ENCODE data around the gene TMEM245.

Gene TMEM245

DNA sequence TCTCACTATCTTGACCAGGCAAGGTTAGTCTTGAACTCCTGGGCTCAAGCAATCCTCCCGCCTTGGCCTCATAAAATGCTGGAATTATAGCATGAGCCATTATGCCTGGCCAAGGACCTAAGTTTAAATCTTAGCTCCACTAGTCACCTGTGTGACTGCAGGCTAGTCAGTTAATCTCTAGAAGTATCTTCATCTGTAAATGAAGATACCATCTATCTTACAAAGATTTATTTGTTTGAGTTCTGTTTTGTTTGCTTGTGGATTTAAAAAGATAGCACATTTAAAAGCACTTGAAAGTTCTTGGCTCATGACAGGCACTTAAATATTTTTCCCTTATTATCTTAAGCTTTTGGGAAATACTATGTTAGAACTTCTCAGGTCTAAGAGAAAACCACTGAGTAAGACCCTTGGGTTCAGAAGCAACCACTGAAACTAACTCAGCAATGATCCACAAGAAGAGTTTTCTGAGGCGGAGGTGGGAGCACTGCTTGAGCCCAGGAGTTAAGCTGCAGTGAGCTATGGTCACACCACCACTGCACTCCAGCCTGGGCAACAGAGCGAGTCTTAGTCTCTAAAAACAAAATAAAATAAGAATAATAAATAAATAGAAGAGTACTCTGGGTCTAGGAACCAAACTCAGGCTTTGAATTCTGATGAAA, 19.1 kb downstream of the TMEM245 start:
- no peak for DNase-seq (ENCODE audit: low read depth)

DNA sequence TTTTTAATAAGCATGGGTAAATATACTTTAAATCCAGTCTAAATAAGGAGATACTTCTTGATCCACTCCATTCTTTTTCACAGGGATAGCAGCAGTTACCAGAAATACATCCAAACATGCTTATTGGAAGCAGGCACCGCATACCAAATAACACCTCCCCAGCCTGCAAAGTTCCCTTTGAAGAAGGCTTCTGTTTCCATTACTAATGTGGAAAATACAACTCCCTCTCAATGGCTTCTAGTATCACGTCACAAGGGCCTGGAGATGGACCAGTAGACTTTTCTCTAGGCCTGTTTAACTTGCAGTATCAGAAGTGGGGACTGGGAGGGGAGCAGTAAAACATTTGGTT, 20.8 kb downstream of the TMEM245 start:
- DNase-seq (ENCODE audit: low read depth) = no peak

- peak; percentile 75 for DNase-seq (ENCODE audit: low read depth)
Measured at GRCh38 chr9:109098171-109098959, 21.4 kb downstream of the TMEM245 start.

- DNase-seq (ENCODE audit: low read depth) = no peak
Measured at GRCh38 chr9:109097146-109097545, 22.6 kb downstream of the TMEM245 start.

- DNase-seq (ENCODE audit: low read depth) = no peak
Measured at GRCh38 chr9:109095321-109095720, 24.4 kb downstream of the TMEM245 start.

DNA sequence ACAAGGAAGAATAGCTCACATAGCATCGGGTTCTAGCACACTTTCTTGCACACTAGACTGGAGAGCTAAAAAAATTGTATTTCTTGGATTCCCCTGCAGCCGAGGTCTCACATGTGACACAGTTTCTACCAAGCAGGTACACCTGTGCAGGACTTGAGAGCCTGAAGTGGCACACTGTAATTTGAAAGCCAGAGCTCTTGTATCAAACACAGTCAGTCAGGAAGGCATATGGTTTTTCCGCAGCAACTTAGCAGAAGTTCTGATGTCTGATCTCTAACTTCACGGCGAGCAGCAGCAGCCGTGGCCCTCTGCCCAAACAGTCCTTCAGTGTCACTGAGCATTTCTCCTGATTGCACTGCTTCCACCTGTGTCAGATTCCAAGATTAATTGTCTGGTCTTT, 25.5 kb downstream of the TMEM245 start:
- no peak for DNase-seq (ENCODE audit: low read depth)

DNA sequence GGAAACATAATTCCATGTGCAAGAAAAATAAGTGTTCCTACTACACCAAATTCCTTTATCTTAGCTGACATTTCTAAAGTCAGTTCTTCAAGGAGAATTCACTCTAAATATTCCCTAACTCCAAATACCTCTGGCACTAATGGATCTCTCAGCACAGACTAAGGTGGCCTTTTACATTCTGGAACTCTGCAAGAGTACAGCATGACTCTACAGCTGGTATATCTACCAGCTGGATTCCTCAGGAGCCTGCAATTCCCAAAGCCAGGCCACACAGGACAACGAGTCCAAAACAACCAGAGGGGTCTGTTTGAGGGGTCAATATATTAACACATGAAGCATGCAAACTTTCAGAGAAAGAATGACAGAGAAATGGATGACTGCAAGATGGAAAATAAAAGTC, 27.2 kb downstream of the TMEM245 start:
- no peak for DNase-seq (ENCODE audit: low read depth)

- DNase-seq (ENCODE audit: low read depth) = no peak
Measured at GRCh38 chr9:109092051-109092580, 27.6 kb downstream of the TMEM245 start.

DNA sequence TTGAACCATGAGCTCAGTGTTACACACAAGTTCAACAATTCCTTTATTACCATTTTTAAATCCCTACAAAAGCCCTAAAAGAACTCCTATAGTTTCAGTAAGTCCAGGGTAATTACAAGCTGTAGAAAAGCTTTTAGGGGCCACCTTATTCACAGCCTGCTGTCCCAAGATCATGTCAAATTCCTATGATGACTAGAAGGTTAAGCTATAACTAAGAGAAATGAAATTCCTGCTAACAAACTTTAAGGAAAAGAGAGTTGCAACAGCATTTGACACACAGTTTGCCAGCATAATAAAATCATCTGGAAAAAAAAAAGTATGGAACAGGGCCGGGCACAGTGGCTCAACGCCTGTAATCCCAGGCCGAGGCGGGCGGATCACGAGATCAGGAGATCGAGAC, 31.5 kb downstream of the TMEM245 start:
- no peak for DNase-seq (ENCODE audit: low read depth)

- DNase-seq (ENCODE audit: low read depth) = no peak
Measured at GRCh38 chr9:109087795-109088194, 32.0 kb downstream of the TMEM245 start.

DNA sequence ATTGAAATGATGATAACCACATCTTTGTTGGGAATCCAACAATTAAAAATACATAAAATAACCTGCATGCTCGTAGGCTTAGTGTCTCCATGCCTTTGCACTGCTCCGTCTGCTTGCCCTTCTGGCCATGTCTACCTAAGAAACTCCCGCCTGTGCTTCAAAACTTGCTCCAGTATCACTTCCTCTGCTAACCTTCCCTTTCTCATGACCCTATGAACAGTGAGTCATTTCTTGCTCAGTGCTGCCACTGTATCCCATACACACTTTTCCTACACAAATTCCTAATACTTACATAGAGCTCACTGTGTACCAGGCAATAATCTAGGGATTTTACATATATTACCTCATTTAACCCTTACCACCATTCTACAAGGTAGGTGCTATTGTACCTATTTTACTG, 33.5 kb downstream of the TMEM245 start:
- no peak for DNase-seq (ENCODE audit: low read depth)

GRCh38 chr9:109085510-109085909, 34.2 kb downstream of the TMEM245 start:
- DNase-seq (ENCODE audit: low read depth) = no peak

DNA sequence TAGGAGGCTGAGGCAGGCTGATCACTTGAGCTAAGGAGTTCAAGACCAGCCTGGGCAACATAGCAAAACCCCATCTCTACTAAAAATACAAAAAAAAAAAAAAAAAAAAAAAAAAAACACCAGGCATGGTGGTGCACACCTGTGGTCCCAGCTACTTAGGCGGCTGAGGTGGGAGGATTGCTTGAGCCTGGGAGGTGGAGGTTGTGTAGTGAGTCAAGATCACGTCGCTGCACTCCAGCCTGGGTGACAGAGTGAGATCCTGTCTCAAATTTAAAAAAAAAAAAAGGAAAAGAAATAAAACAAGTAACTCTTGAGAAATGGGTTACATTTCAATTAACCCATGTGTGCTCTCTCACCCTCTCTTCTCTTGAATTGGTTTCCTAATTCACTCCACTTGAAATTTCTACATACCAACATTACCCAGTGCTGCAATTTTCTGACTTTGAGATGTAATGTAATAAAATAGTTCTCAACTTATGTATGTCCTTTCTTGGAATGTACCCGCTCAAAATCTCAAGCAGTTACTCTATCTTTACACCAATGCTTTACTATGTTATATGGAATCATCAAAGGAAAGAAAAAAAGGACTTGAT, 35.8 kb downstream of the TMEM245 start:
- no peak for DNase-seq (ENCODE audit: low read depth)

GRCh38 chr9:109083141-109083540, 36.6 kb downstream of the TMEM245 start:
- no peak for DNase-seq (ENCODE audit: low read depth)

DNA sequence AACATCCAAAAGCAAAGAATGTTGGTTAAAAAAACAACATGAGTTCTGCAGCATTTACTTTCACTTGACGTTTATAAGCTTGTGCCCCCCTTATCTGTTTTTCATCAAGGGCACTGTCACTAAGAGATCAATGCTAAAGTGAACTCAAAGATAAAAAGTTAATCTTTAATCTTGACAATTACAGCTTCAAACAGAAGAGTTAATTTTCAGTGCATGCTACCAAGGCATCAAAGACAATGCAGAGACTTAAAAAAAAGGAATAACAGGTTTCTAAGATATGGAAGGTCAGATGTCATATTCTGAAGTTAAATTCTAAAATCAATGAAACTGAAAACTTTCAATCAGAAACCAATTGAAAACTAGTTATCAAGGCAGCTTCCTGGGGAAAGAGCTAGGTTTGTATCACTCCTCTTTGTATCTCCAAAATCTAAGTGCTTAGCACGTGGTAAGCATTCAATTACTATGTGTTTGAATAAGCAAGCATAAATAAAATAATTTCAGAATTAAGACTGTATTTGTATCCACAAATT, 37.6 kb downstream of the TMEM245 start:
- DNase-seq (ENCODE audit: low read depth) = no peak

- DNase-seq (ENCODE audit: low read depth) = no peak
Measured at GRCh38 chr9:109074236-109074889, 45.4 kb downstream of the TMEM245 start.

DNA sequence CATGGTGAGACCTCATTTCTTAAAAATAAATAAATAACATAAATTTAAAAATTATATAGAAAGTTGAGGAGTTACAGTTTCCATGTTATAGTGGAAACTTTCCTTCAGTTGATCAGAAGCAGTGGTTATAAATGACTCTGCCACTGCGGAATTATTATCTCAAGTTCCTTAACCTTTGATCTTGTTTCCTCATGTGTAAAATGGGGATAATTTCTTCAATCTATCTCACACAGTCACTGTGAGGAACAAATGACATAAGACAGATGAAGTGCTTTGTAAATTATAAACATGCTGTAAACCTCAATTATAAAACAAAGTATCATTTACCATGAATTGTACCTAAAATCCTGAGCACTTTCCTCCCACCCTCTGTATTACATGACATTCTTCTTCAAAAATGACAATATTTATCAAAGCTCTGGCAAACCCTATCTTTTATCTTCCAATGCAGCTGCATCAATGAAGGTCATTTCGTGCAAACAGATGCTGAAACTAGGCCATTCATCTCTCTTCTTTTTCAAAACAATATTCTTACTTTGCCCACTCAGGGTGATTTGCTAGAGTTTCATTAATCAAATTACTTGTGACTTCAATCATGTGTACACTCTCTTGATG, 46.8 kb downstream of the TMEM245 start:
- DNase-seq (ENCODE audit: low read depth) = no peak

DNA sequence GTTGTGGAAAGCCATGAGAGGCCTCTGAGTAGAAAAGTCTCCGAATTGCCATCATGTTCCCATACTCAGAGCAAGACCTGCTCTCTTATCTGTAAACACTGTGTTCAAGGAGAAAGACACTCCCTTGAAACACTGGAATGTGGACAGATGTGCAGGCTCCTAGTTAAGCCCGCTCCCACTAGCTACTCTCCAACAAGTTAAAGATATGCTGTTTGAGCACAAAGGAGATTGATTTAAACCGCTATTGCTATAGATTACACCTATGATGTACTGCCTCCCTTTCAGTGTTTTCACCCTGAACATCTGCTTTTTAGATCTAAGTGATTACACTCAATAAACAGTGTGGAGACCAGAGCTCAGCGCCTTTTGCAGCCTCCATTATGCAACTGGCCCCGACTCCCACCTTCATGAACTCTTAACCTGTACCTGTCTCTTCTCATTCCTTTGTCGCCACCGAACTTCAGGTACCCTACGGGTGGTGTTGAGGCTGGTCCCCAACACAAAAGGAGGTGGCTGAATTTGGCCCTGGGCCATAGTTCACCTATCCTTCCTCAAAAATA, 47.5 kb downstream of the TMEM245 start:
- DNase-seq (ENCODE audit: low read depth) = no peak

- no peak for DNase-seq (ENCODE audit: low read depth)
Measured at GRCh38 chr9:109068764-109069163, 51.0 kb downstream of the TMEM245 start.

DNA sequence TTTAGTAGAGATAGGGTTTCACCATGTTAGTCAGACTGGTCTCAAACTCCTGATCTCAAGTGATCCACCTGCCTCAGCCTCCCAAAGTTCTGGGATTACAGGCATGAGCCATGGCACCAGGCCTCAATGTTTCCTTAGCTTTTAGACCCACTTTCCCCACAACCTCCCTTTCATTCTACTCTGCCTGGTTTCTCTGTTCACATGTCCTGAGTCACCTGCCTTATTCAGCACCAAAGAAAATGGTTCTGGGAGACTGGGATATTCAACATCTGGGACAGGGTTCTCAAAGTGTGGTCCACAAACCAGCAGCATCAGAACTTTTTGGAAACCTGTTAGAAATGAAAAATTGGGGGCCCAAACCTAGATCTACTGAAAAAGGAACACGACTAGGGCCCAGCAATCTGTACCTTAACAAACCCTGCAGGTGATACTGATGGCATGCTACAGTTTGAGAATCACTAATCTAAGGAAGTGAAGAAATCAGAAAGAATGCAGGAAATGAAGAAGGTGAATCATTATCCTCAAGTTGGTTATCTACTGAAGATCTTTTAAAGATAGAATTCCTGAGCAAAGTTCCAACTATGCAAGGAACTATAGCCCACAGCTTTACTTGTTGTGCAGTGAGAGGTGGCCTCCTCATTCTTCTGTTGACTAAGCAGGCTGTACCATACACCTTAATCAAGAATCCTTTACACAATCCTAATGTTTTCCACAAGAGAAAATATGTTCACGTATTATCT, 54.6 kb downstream of the TMEM245 start:
- DNase-seq (ENCODE audit: low read depth) = no peak

DNA sequence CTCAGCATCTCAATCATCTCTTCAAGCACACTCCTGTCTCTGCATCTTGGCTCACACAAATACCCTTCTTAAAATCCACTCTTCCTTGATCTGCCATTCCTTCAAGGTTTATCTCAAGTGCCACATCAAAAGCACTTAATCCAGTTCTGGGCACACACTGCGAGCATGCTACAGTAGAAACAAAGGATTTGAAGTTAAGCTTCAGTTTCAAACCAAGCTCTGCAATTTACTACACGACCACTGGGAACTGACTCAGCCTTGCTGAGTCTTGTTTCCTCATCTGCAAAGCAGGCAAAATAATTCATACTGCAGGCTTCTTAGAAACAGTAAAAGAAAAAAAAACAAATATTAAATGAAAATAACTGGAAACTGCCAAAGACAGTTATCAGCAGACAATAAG, 56.0 kb downstream of the TMEM245 start:
- DNase-seq (ENCODE audit: low read depth) = no peak
